ENCODE measurements around the gene NOP14.

The NOP14 gene

GRCh38 chr4:2965262-2965661 lies 2.1 kb upstream of the NOP14 start:
- Histone ChIP-seq H3K4me3 (ENCODE audit: low read depth, low read length) (no peak overlapping the region), H3K36me3 (replicated peaks) (no peaks in the 10 kb centered on the region), H3K27me3 (replicated peaks) (no peaks in the 10 kb centered on the region), H3K27ac (no peak overlapping the region)
- TF ChIP-seq, protein P1, sequence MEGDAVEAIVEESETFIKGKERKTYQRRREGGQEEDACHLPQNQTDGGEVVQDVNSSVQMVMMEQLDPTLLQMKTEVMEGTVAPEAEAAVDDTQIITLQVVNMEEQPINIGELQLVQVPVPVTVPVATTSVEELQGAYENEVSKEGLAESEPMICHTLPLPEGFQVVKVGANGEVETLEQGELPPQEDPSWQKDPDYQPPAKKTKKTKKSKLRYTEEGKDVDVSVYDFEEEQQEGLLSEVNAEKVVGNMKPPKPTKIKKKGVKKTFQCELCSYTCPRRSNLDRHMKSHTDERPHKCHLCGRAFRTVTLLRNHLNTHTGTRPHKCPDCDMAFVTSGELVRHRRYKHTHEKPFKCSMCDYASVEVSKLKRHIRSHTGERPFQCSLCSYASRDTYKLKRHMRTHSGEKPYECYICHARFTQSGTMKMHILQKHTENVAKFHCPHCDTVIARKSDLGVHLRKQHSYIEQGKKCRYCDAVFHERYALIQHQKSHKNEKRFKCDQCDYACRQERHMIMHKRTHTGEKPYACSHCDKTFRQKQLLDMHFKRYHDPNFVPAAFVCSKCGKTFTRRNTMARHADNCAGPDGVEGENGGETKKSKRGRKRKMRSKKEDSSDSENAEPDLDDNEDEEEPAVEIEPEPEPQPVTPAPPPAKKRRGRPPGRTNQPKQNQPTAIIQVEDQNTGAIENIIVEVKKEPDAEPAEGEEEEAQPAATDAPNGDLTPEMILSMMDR (IDR thresholded peaks at IDR 0.05; ENCODE audit: low read depth, low read length, missing control alignments): no peak
- DNase-seq: no peak
- in situ Hi-C loops (cut with HindIII; ENCODE audit: low pct_ligation_motif_present, low sequenced_read_pairs): no loop called here

DNA sequence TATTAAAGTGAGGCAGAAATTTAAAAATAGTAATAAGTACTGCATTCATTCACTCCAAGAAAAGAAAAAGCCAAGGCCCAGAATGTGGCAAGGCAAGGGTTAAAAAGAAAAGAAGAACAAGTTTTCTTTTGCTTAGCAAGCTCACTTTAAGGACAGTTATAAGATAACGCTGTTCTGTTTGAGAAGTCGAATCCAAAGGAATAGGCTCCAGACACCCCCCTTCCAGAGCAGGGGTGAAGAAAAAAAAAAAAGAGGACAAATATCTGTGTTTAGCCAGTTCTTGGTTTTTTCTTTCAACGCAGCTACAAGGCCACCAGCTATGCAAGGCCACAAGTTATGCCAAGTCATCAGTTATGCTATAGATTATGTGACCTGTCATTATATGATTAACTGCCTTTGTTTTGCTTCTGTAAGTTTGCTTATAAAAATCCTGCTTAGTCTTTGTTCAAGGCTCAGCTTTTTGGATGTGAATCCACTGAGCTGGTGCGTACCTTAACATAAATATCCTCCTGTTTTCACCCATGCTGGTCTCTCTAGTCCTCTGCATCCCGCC lies 1.6 kb upstream of the NOP14 start:
- no peaks in the 10 kb centered on the region for H3K36me3 ChIP-seq (replicated peaks)
- TF ChIP-seq, protein P1 (IDR thresholded peaks at IDR 0.05; ENCODE audit: low read depth, low read length, missing control alignments): no peak
- H3K27me3 ChIP-seq (replicated peaks): no peaks in the 10 kb centered on the region
- DNase-seq: no peak
- in situ Hi-C loops (cut with HindIII; ENCODE audit: low pct_ligation_motif_present, low sequenced_read_pairs): no loop called here
- peak overlapping the region; percentile 77 for H3K4me3 ChIP-seq (ENCODE audit: low read depth, low read length)
- H3K27ac ChIP-seq: no peak overlapping the region

GRCh38 chr4:2963966-2964471 lies 813 bp upstream of the NOP14 start:
- peak; percentile 50 for DNase-seq
- in situ Hi-C loops (cut with HindIII; ENCODE audit: low pct_ligation_motif_present, low sequenced_read_pairs): no loop called here
- Histone ChIP-seq H3K36me3 (replicated peaks) (no peaks in the 10 kb centered on the region), H3K27me3 (replicated peaks) (no peaks in the 10 kb centered on the region), H3K4me3 (ENCODE audit: low read depth, low read length) (peak overlapping the region; percentile 77), H3K27ac (peak overlapping the region; percentile 26)
- TF ChIP-seq, protein P1 (IDR thresholded peaks at IDR 0.05; ENCODE audit: low read depth, low read length, missing control alignments): no peak

GRCh38 chr4:2962614-2963174 lies 512 bp downstream of the NOP14 start:
- Histone ChIP-seq H3K27me3 (replicated peaks) (no peaks in the 10 kb centered on the region), H3K4me3 (ENCODE audit: low read depth, low read length) (peak overlapping the region; percentile 77), H3K27ac (peak overlapping the region; percentile 80), H3K36me3 (replicated peaks) (peaks cover 3% of the 10 kb centered on the region)
- peak; percentile 38 for DNase-seq
- TF ChIP-seq, protein P1 (IDR thresholded peaks at IDR 0.05; ENCODE audit: low read depth, low read length, missing control alignments): no peak
- in situ Hi-C loops (cut with HindIII; ENCODE audit: low pct_ligation_motif_present, low sequenced_read_pairs): no loop called here

DNA sequence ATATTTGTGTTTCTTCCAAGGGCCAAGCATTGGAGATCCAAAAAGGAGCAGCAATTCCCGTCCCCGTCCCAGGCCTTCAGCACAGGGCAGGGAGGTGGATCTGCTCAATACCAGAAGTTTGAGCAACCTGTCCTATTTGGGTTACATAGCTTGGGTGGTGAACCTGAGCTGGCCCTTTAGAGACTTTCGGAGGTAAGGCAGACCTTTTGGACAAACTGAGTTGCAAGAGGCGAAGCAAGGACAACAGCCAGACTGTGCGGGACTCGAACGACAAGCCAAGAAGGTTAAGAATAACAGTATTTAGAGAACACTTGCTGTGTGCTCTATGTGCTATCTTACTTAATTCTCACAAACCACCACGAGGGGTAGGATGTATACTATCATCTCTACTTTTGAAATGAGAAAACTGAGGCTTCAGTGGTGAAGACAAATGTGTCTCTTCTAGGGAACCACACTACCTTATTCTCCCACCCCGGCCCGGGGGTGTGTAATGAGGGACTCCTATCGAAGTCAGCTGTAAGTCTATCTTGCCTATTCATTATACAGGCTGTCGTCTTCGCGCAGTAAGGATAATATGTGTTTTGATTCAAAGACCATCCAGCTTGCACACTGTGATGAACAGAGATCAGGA lies 1.3 kb downstream of the NOP14 start:
- no peak for DNase-seq
- Histone ChIP-seq H3K27ac (no peak overlapping the region), H3K4me3 (ENCODE audit: low read depth, low read length) (peak overlapping the region; percentile 77), H3K27me3 (replicated peaks) (no peaks in the 10 kb centered on the region), H3K36me3 (replicated peaks) (peaks cover 10% of the 10 kb centered on the region)
- in situ Hi-C loops (cut with HindIII; ENCODE audit: low pct_ligation_motif_present, low sequenced_read_pairs): no loop called here
- TF ChIP-seq, protein P1 (IDR thresholded peaks at IDR 0.05; ENCODE audit: low read depth, low read length, missing control alignments): peak; percentile 1
